ENCODE measurements around the gene PSMD1. TPM values are rescaled to one million over a fixed set of nuclear protein-coding genes. Genes with fewer than 3 reads are reported as not detected.
"Not testable (repeated sequence)": the region's sequence is repeated elsewhere in the genome, so short reads cannot be mapped to it uniquely, and the experiment has no call there.

Gene PSMD1
- total RNA-seq, 3 donors from 2014 or later (not counting 1 experiment from before 2014, with no cell fraction given), result 44.1 to 54.9 (median 49.7) TPM

DNA sequence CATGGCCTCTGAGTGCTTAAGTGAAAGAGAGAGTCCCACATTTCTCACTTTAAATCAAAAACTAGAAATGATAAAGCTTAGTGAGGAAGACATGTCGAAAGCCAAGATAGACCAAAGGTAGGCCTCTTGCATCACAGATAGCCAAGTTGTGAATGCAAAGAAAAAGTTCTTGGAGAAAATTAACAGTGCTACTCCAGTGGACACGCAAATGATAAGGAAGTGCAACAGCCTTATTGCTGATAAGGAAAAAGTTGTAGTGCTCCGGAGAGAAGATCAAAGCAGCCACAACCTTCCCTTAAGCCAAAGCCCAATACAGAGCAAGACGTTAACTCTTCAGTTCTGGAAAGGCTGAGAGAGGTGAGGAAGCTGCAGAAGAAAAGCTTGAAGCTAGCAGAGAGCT lies 32.1 kb downstream of the PSMD1 start:
- no peaks in the 10 kb centered on the region for H3K27me3 ChIP-seq (ENCODE audit: control insufficient read depth, insufficient read depth, low read length)
- Mint-ChIP-seq H3K27ac (no peak overlapping the region), H3K27me3 (ENCODE audit: low read depth in 2 of 2) (no peaks in the 10 kb centered on the region), H3K4me3 (no peak overlapping the region), H3K9me3 (no peaks in the 10 kb centered on the region), H3K4me1 (peaks cover 1 to 2% of the 10 kb centered on the region in 2 donors), H3K36me3 (peaks cover 19% of the 10 kb centered on the region)
- H3K4me1 ChIP-seq (ENCODE audit: control insufficient read depth, insufficient read depth, low read length), result no peaks in the 10 kb centered on the region
- DNase-seq (no peak), ATAC-seq (no peak)
- H3K27ac ChIP-seq (ENCODE audit: low read length), result no peak overlapping the region
- H3K4me3 ChIP-seq (ENCODE audit: low read length), result no peak overlapping the region
- peaks cover 49% of the 10 kb centered on the region for H3K36me3 ChIP-seq (ENCODE audit: control insufficient read depth, insufficient read depth, low read length)
- intact Hi-C loops (cut with micrococcal nuclease), result no loop called here
- TF ChIP-seq, protein P1, sequence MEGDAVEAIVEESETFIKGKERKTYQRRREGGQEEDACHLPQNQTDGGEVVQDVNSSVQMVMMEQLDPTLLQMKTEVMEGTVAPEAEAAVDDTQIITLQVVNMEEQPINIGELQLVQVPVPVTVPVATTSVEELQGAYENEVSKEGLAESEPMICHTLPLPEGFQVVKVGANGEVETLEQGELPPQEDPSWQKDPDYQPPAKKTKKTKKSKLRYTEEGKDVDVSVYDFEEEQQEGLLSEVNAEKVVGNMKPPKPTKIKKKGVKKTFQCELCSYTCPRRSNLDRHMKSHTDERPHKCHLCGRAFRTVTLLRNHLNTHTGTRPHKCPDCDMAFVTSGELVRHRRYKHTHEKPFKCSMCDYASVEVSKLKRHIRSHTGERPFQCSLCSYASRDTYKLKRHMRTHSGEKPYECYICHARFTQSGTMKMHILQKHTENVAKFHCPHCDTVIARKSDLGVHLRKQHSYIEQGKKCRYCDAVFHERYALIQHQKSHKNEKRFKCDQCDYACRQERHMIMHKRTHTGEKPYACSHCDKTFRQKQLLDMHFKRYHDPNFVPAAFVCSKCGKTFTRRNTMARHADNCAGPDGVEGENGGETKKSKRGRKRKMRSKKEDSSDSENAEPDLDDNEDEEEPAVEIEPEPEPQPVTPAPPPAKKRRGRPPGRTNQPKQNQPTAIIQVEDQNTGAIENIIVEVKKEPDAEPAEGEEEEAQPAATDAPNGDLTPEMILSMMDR (IDR thresholded peaks at IDR 0.05), result no peak
- no peaks in the 10 kb centered on the region for H3K9me3 ChIP-seq (ENCODE audit: control insufficient read depth, insufficient read depth, low read length)
- 99% methylated on average over 4 of the region's 4 CpGs for WGBS (ENCODE audit: insufficient coverage)

DNA sequence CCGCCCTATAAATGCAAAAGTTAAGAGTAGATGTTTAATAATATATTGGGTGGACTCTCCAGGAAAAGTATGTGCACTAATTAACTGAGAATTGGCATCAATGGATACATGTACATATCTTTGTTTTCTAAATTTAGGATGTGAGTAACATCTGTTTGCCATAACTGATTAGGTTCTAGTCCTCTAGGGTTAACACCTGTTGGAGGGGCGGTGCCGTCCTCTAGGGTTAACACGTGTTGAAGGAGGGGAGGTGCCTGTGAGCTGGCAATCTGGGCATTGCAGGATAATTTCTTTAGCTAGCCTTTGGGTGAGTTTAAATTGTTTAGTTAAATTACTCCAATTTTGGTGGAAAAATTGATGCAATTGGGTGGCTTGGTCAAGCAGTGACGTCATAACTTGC lies 37.3 kb downstream of the PSMD1 start:
- DNase-seq, result no peak
- 96% methylated on average over 4 of the region's 5 CpGs for WGBS (ENCODE audit: insufficient coverage)
- Histone ChIP-seq H3K36me3 (ENCODE audit: control insufficient read depth, insufficient read depth, low read length) (peaks cover 16% of the 10 kb centered on the region), H3K4me3 (ENCODE audit: low read length) (no peak overlapping the region), H3K27ac (ENCODE audit: low read length) (no peak overlapping the region), H3K4me1 (ENCODE audit: control insufficient read depth, insufficient read depth, low read length) (no peaks in the 10 kb centered on the region), H3K27me3 (ENCODE audit: control insufficient read depth, insufficient read depth, low read length) (no peaks in the 10 kb centered on the region), H3K9me3 (ENCODE audit: control insufficient read depth, insufficient read depth, low read length) (no peaks in the 10 kb centered on the region)
- Mint-ChIP-seq H3K4me1 (peaks cover 9 to 10% of the 10 kb centered on the region in 2 donors), H3K9me3 (no peaks in the 10 kb centered on the region), H3K4me3 (no peak overlapping the region), H3K27ac (no peak overlapping the region), H3K27me3 (ENCODE audit: low read depth in 2 of 2) (no peaks in the 10 kb centered on the region), H3K36me3 (peaks cover 7% of the 10 kb centered on the region)
- ATAC-seq, result no peak
- intact Hi-C loops (cut with micrococcal nuclease), result no loop called here
- TF ChIP-seq, protein P1 (IDR thresholded peaks at IDR 0.05), result no peak

DNA sequence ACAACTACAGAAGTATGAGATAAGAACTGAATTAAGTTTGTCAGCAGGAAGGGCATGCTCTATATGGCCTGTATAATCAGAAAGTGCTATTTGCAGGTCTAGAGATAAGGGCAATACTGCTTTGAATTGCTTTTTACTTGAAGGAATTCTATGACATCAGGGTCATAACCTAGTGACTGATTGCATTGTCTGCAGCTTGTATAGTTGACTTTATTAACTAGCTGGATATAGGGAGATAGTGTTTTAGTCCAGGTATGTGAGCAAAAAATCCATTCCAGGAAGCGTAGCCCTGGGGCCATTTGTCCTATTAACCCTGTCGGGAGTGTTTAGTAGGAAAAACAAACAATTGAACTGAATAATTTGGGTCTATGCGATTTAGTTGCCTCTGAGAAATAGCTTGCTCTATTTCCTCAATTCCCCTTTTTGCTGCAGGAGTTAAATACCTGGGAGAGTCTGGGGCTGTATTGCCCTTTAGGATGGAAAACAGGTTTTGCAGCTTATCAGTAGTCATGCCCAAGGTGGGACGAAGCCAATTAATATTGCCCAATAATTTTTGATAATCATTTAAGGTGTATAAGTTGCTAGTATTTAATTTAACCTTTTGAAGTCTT lies 38.2 kb downstream of the PSMD1 start:
- DNase-seq (no peak), ATAC-seq (no peak)
- Mint-ChIP-seq H3K36me3 (peaks cover 9% of the 10 kb centered on the region), H3K27me3 (ENCODE audit: low read depth in 2 of 2) (no peaks in the 10 kb centered on the region), H3K27ac (no peak overlapping the region), H3K9me3 (no peaks in the 10 kb centered on the region), H3K4me1 (peaks cover 9 to 10% of the 10 kb centered on the region in 2 donors), H3K4me3 (no peak overlapping the region)
- H3K27ac ChIP-seq (ENCODE audit: low read length), result no peak overlapping the region
- 100% methylated on average over 3 of the region's 4 CpGs for WGBS (ENCODE audit: insufficient coverage)
- H3K27me3 ChIP-seq (ENCODE audit: control insufficient read depth, insufficient read depth, low read length), result no peaks in the 10 kb centered on the region
- H3K36me3 ChIP-seq (ENCODE audit: control insufficient read depth, insufficient read depth, low read length), result peaks cover 13% of the 10 kb centered on the region
- H3K4me1 ChIP-seq (ENCODE audit: control insufficient read depth, insufficient read depth, low read length), result no peaks in the 10 kb centered on the region
- H3K4me3 ChIP-seq (ENCODE audit: low read length), result no peak overlapping the region
- TF ChIP-seq, protein P1 (IDR thresholded peaks at IDR 0.05), result no peak
- H3K9me3 ChIP-seq (ENCODE audit: control insufficient read depth, insufficient read depth, low read length), result peaks cover 8% of the 10 kb centered on the region
- intact Hi-C loops (cut with micrococcal nuclease), result no loop called here

DNA sequence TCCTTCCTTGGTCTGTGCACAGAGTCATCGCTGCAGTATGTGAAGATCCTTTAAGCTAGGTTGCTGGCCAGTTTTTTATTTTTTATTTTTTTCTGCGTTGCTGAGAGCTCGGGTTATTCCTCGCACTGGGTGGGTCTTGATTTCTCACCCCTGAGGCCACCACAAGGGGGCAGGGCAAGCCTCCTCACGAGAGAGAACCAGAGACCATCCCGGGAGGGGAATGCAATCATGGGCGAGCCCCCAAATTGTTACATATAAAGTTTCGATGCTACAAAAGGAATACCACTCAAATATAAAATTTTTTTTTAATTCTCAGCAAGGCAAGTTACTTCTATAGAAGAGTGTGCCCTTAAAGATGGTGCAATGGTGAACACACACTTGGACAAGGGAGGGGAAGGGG lies 43.3 kb downstream of the PSMD1 start:
- ATAC-seq, result no peak
- H3K4me3 Mint-ChIP-seq, result no peak overlapping the region
- intact Hi-C loops (cut with micrococcal nuclease), result loop anchor here (5.0 kb wide), 1 partner anchor 127 kb away; no protein-coding TSS in a partner anchor
- Histone ChIP-seq H3K27me3 (ENCODE audit: control insufficient read depth, insufficient read depth, low read length) (no peaks in the 10 kb centered on the region), H3K9me3 (ENCODE audit: control insufficient read depth, insufficient read depth, low read length) (peaks cover 13% of the 10 kb centered on the region), H3K27ac (ENCODE audit: low read length) (no peak overlapping the region), H3K4me3 (ENCODE audit: low read length) (no peak overlapping the region), H3K36me3 (ENCODE audit: control insufficient read depth, insufficient read depth, low read length) (peaks cover 5% of the 10 kb centered on the region), H3K4me1 (ENCODE audit: control insufficient read depth, insufficient read depth, low read length) (no peaks in the 10 kb centered on the region)
- TF ChIP-seq, protein P1 (IDR thresholded peaks at IDR 0.05), result no peak
- no peaks in the 10 kb centered on the region for H3K27me3 Mint-ChIP-seq (ENCODE audit: low read depth in 2 of 2)
- H3K9me3 Mint-ChIP-seq, result peaks cover 0 to 4% of the 10 kb centered on the region in 2 donors
- WGBS (ENCODE audit: insufficient coverage), result 87% methylated on average over 7 of the region's 8 CpGs
- DNase-seq, result no peak
- no peaks in the 10 kb centered on the region for H3K4me1 Mint-ChIP-seq
- no peak overlapping the region for H3K27ac Mint-ChIP-seq
- H3K36me3 Mint-ChIP-seq, result peaks cover 22% of the 10 kb centered on the region

DNA sequence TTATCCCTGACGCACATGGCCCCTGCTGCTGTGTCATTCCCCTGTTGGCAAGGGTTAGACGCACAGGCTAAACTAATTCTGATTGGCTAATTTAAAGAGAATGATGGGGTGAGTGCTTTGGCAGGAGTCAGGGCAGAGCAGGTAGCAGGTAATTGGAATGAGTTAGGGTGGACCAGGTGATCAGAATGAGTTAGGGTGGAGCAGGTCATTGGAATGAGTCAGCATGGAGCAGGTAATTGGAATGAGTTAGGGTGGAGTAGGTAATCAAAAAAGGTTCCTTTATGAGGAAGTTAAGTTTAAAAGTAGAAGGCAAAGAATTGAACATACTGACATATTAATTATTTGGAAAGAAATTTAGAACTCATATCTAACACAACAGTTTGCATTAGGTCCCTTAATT lies 43.7 kb downstream of the PSMD1 start:
- peaks cover 13% of the 10 kb centered on the region for H3K9me3 ChIP-seq (ENCODE audit: control insufficient read depth, insufficient read depth, low read length)
- intact Hi-C loops (cut with micrococcal nuclease), result loop anchor here (5.0 kb wide), 1 partner anchor 127 kb away; no protein-coding TSS in a partner anchor
- not testable (repeated sequence) for H3K27me3 Mint-ChIP-seq (ENCODE audit: low read depth in 2 of 2); H3K4me1 Mint-ChIP-seq; H3K4me1 ChIP-seq (ENCODE audit: control insufficient read depth, insufficient read depth, low read length); ATAC-seq; H3K9me3 Mint-ChIP-seq; DNase-seq; H3K27ac Mint-ChIP-seq; H3K4me3 ChIP-seq (ENCODE audit: low read length); H3K27me3 ChIP-seq (ENCODE audit: control insufficient read depth, insufficient read depth, low read length); H3K36me3 ChIP-seq (ENCODE audit: control insufficient read depth, insufficient read depth, low read length); H3K27ac ChIP-seq (ENCODE audit: low read length); H3K4me3 Mint-ChIP-seq
- peaks cover 22% of the 10 kb centered on the region for H3K36me3 Mint-ChIP-seq
- 50% methylated on average over 2 of the region's 2 CpGs for WGBS (ENCODE audit: insufficient coverage)

Data from natural killer cell (primary cell).